Activated naive CD8-positive, alpha-beta T cell treated with anti-CD3 and anti-CD28 coated beads for 36 hours (primary cell): ENCODE results near the gene SMIM33. TPM values are rescaled to one million over a fixed set of nuclear protein-coding genes. Genes with fewer than 3 reads are reported as not detected.
"Not testable (repeated sequence)": the region's sequence is repeated elsewhere in the genome, so short reads cannot be mapped to it uniquely, and the experiment has no call there.

ENCODE experiments used
- DNase-seq: peaks from one replicate; pipeline ENCODE4 v3.0.0; 2021
- H3K27ac Mint-ChIP-seq: one replicate; pipeline ENCODE4 v1.8.0; 2022; ENCODE audit warnings: mild to moderate bottlenecking, moderate library complexity, mixed read lengths
- H3K27me3 Mint-ChIP-seq: one replicate; pipeline ENCODE4 v1.8.0; 2022; ENCODE audit warnings: mild to moderate bottlenecking, mixed read lengths
- H3K36me3 Mint-ChIP-seq: one replicate; pipeline ENCODE4 v1.8.0; 2021; ENCODE audit warnings: mild to moderate bottlenecking, mixed read lengths
- H3K4me1 Mint-ChIP-seq: one replicate; pipeline ENCODE4 v1.8.0; 2021; ENCODE audit warnings: mixed read lengths
- H3K4me3 Mint-ChIP-seq: one replicate; pipeline ENCODE4 v1.8.0; 2022; ENCODE audit warnings: mild to moderate bottlenecking, moderate library complexity, mixed read lengths
- H3K9me3 Mint-ChIP-seq: one replicate; pipeline ENCODE4 v1.8.0; 2022; ENCODE audit warnings: mixed read lengths
- total RNA-seq, 2 experiments: library from RNA; stranded (reverse); gene quantifications; one replicate each; pipeline ENCODE4 v1.2.3, GENCODE V29; 2021

The SMIM33 gene
- total RNA-seq, 2 experiments from 2014 or later, result 0.16 TPM; not detected in 1

DNA sequence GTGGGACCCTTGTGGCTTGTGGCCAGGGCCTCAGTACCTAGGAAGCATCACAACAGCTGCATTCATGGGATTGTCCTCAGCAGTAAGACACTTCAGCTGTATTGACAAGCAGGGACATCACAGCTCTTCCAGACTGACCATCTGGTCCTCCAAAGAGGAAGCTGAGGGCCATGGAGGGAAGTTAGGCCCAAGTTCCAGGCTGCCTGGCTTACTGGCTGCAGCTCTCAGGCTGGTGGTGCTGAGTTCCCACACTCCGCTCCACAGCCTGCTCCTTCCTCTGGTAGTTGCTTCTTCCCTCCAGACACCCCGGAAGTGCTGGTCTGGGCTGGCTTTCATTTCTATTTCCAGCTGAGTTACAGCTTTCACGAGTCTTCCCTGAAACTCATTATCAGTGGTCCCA, 17.5 kb downstream of the SMIM33 start:
- Mint-ChIP-seq H3K4me3 (no peak overlapping the region), H3K4me1 (peaks cover 21% of the 10 kb centered on the region), H3K36me3 (no peaks in the 10 kb centered on the region), H3K9me3 (no peaks in the 10 kb centered on the region), H3K27me3 (no peaks in the 10 kb centered on the region), H3K27ac (no peak overlapping the region)
- DNase-seq, result no peak

DNA sequence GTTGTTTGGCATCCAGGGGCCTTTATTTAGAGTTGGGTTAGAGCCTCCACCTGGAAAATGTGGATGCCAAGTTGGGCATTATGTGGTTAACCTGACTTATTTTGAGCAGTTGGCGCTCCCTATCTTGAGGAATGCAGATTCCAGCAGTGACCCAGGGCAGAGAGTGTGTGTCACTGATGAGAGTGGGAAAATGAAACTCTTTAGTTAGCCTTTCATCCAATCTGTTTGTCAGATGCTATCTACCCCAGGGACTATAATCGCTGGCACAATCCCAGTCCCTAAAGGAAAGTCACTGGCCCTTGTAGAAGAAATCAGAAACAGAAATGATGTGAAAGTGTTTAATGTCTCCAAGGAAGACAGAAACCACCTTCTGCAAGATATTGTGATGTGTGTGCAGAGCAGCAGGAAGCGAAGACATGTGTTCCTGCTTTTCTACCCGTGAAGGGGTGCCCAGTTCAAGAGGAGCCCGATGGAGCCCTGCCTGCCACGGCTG, 21.9 kb downstream of the SMIM33 start:
- Mint-ChIP-seq H3K27me3 (no peaks in the 10 kb centered on the region), H3K9me3 (no peaks in the 10 kb centered on the region), H3K4me3 (peak overlapping the region; percentile 42), H3K36me3 (no peaks in the 10 kb centered on the region), H3K4me1 (peaks cover 22% of the 10 kb centered on the region), H3K27ac (no peak overlapping the region)
- no peak for DNase-seq

DNA sequence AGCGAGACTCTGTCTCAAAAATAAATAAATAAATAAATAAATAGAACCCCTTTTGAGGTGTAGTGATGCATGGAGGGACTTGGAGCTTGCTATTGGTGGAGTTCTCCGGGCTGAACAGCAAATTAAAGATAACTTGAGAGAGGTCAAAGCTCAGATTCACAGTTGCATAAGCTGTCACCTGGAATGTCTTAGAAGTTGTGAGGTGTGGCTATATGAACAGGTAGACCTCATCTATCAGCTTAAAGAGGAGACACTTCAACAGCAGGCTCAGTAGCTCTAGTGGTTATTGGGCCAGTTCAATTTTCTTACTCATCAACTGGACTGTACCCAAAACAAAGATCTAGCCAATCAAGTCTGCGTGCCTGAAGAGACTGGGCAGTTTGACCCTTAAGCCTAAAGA, 23.5 kb downstream of the SMIM33 start:
- H3K4me3 Mint-ChIP-seq, result no peak overlapping the region
- no peaks in the 10 kb centered on the region for H3K9me3 Mint-ChIP-seq
- no peak for DNase-seq
- peaks cover 18% of the 10 kb centered on the region for H3K4me1 Mint-ChIP-seq
- no peak overlapping the region for H3K27ac Mint-ChIP-seq
- no peaks in the 10 kb centered on the region for H3K27me3 Mint-ChIP-seq
- no peaks in the 10 kb centered on the region for H3K36me3 Mint-ChIP-seq

DNA sequence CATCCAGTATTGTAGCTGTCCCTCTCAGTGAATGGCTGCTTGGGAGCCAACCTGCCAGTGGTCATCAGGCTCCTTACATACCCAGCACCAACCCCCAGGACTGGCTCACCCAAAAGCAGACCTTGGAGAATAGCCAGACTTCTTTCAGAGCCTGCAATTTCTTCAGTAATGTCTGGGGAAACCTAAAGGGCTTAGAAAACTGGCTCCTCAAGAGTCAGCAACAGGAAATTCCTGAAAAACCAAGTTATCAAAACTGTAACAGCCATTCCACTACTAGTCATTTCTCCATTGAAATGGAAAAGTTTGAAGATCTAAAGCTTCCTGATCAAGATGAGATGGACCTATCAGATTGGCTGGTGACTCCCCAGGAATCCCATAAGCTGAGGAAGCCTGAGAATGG, 24.0 kb downstream of the SMIM33 start:
- no peak for DNase-seq
- no peaks in the 10 kb centered on the region for H3K36me3 Mint-ChIP-seq
- no peak overlapping the region for H3K4me3 Mint-ChIP-seq
- no peaks in the 10 kb centered on the region for H3K9me3 Mint-ChIP-seq
- peaks cover 18% of the 10 kb centered on the region for H3K4me1 Mint-ChIP-seq
- H3K27ac Mint-ChIP-seq, result no peak overlapping the region
- H3K27me3 Mint-ChIP-seq, result no peaks in the 10 kb centered on the region

DNA sequence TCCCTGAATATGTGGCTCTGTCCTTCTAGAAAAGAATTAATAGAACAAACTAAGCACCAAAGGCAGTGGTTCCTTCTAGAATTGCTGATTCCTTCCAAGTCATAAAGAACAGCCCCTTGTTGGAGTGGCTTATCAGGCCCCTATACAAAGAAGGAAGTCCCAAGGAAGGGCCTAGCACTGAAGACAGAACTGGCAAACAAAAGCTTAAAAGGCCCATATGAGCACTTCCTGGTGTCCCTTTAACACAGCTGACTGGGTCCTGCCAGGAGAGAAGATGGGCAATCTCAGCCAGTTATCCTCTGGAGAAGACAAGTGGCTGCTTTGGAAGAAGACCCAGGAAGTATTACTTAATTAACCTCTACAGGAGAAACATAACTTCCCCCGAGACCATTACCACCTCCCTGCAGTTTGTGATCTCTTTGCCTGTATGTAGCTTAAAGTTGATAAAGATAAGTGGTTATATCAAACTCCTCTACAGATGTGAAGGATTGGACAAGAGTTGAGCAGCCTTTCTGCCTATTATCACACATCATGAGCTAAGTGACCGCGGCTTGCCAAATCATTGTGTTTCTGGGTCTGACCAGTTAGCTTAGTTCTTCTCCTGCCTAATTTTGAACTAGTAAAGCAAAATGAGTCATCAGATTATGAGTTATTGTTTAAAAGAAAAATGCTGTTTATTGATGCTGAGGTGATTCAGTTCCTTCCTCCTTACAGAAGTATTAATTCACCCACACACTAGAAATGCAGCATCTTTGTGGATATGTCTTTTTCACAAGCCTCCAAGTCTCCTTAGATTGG, 25.0 kb downstream of the SMIM33 start:
- H3K4me1 Mint-ChIP-seq, result peaks cover 18% of the 10 kb centered on the region
- H3K4me3 Mint-ChIP-seq, result no peak overlapping the region
- no peak for DNase-seq
- H3K27me3 Mint-ChIP-seq, result no peaks in the 10 kb centered on the region
- no peaks in the 10 kb centered on the region for H3K36me3 Mint-ChIP-seq
- no peak overlapping the region for H3K27ac Mint-ChIP-seq
- H3K9me3 Mint-ChIP-seq, result no peaks in the 10 kb centered on the region

DNA sequence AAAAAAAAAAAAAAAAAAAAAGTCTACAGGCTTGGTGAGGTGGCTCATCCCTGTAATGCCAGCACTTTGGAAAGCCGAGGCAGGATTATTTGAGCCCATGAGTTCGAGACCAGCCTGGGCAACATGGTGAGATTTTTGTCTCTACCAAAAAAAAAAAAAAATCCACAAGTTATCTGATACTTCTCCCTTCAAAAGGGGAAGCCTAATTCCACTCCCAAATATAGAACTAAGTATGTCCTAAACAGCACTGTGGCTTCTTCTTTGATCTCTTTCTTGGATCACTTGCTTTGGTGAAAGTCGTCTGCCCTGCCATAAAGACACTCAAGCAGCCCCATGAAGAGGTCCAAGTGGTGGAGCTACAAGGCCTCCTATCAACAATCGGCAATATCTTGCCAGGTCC, 30.6 kb downstream of the SMIM33 start:
- DNase-seq, result no peak
- H3K27ac Mint-ChIP-seq, result no peak overlapping the region
- no peaks in the 10 kb centered on the region for H3K27me3 Mint-ChIP-seq
- H3K9me3 Mint-ChIP-seq, result peaks cover 2% of the 10 kb centered on the region
- no peak overlapping the region for H3K4me3 Mint-ChIP-seq
- no peaks in the 10 kb centered on the region for H3K4me1 Mint-ChIP-seq
- H3K36me3 Mint-ChIP-seq, result peaks cover 1% of the 10 kb centered on the region

DNA sequence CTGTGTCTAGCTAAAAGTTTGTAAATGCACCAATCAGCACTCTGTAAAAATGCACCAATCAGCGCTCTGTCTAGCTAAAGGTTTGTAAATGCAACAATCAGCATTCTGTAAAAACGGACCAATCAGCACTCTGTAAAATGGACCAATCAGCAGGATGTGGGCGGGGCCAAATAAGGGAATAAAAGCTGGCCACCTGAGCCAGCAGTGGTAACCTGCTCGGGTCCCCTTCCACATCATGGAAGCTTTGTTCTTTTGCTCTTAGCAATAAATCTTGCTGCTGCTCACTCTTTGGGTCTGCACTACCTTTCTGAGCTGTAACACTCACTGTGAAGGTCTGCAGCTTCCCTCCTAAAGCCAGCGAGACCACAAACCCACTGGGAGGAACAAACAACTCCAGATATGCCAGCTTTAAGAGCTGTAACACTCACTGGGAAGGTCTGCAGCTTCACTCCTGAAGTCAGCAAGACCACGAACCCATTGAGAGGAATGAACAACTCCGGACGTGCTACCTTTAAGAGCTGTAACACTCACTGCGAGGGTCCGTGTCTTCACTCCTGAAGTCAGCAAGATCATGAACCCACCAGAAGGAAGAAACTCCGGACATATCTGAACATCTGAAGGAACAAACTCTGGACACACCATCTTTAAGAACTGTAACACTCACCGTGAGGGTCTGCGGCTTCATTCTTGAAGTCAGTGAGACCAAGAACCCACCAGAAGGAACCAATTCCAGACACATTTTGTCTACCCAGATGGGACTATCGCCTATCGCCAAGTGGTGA, 32.4 kb downstream of the SMIM33 start:
- H3K4me1 Mint-ChIP-seq, H3K27ac Mint-ChIP-seq, DNase-seq, H3K4me3 Mint-ChIP-seq, H3K9me3 Mint-ChIP-seq, H3K27me3 Mint-ChIP-seq, H3K36me3 Mint-ChIP-seq: not testable (repeated sequence)

DNA sequence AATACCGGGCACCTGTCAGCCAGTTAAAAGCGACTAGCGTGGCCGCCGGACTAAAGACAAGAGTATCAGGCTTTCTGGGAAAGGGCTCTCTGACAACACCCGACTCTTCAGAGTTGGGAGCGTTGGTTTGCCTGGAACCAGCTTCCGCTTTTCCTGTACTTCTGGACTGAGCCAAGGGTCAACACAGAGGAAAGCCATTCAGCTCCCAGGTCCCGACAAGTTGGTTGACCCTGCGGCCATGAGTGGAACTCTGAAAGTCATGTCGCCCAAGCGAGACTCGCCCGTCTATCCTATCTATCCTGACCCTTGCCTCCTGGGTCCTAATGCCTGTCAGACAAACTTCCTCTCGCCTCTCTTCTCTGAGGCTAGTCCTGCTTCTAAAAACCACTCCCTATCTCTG, 33.1 kb downstream of the SMIM33 start:
- H3K4me1 Mint-ChIP-seq, H3K36me3 Mint-ChIP-seq, H3K9me3 Mint-ChIP-seq, DNase-seq, H3K27ac Mint-ChIP-seq, H3K4me3 Mint-ChIP-seq, H3K27me3 Mint-ChIP-seq: not testable (repeated sequence)

DNA sequence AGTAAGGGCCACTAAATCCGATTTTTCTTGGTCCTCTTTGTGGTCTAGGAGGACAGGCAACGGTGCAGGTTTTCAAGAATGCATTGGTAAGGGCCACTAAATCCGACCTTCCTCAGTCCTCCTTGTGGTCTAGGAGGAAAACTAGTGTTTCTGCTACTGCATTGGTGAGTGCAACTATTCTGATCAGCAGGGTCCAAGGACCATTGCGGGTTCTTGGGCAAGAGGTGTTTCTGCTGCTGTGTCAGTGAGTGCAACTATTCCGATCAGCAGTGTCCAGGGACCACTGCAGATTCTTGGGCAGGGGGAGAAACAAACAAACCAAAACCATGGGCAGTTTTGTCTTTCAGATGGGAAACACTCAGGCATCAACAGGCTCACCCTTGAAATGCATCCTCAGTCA, 33.9 kb downstream of the SMIM33 start:
- not testable (repeated sequence) for H3K9me3 Mint-ChIP-seq, DNase-seq, H3K27me3 Mint-ChIP-seq, H3K4me1 Mint-ChIP-seq, H3K36me3 Mint-ChIP-seq, H3K4me3 Mint-ChIP-seq, H3K27ac Mint-ChIP-seq

DNA sequence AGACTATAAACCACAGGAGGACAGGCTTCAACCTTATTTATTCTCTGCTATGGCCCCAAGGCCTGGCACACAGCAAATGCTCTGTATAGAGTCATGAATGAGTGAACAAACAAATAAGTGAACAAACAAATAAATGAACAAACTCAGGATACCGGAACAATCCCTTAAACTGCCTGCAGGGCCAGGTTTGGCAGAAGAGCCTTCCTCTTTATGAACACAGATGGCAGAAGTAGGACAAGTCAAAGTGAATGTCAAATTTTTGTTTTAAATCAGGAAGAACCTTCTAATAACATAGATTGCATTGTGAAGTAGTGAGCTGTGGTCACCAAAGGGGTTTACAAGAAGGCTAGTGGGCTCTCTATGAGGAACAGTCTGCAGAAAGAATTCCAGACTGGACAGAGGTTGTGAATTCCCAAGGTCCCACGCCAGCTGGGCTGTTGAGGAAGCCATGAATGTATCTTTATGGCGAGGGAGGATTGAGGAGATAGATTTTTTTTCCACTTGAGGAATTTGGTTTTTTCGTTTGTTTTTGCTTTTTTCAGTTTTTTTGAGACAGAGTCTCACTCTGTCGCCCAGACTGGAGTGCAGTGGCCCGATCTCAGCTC, 42.1 kb downstream of the SMIM33 start:
- peaks cover 4% of the 10 kb centered on the region for H3K9me3 Mint-ChIP-seq
- H3K4me3 Mint-ChIP-seq, result no peak overlapping the region
- H3K4me1 Mint-ChIP-seq, result peaks cover 40% of the 10 kb centered on the region
- H3K27me3 Mint-ChIP-seq, result no peaks in the 10 kb centered on the region
- H3K27ac Mint-ChIP-seq, result peak overlapping the region; percentile 26
- DNase-seq, result no peak
- peaks cover 3% of the 10 kb centered on the region for H3K36me3 Mint-ChIP-seq

DNA sequence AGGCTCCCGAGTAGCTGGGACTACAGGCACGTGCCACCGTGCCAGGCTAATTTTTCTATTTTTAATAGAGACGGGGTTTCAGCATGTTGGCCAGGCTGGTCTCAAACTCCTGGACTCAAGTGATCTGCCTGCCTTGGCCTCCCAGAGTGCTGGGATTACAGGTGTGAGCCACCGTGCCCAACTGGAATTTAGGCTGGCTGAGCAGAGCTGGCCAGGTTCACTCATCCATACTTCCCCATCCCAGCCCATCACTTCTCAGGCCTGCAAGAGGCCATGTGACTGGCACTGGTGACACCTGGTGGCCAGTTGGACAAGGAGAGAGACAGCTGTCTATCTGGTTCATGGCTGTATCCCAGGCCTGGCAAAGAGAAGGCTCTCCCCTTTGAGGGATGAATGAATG, 42.6 kb downstream of the SMIM33 start:
- not testable (repeated sequence) for H3K4me3 Mint-ChIP-seq, H3K27me3 Mint-ChIP-seq, H3K36me3 Mint-ChIP-seq, H3K27ac Mint-ChIP-seq, H3K9me3 Mint-ChIP-seq
- H3K4me1 Mint-ChIP-seq, result peaks cover 42% of the 10 kb centered on the region
- peak; percentile 72 for DNase-seq

DNA sequence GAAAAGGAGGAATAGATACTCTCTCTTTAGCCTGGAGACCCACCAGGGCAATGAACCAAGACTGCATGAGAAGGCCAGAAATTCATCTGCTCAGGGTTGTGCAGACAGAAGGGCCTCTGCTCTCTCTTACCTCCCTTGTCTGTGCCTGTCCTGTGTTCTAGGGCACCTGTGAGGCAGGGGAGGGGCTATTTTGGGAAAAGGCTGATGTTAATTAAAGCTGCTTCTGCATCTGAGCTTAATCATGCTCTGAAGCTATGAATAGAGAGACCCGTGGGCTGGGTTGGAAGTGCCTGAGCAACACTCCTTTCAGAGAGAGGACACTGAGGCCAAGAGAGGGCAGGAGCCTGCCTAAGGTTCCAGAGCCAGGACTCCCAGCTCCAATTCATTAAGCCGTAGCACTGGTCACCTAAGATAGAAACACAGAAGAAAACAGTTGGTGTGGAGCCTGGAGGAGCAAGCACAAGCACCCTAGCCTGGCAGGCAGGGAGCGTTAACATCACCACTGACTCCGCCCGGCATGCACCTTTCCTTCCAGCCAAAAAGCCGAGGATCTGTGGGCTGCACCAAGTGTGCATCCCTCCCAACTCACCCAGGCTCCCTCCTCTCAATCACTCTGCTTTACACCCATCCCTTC, 43.2 kb downstream of the SMIM33 start:
- DNase-seq, result no peak
- H3K9me3 Mint-ChIP-seq, result peaks cover 4% of the 10 kb centered on the region
- H3K36me3 Mint-ChIP-seq, result peaks cover 3% of the 10 kb centered on the region
- H3K27ac Mint-ChIP-seq, result no peak overlapping the region
- H3K4me3 Mint-ChIP-seq, result no peak overlapping the region
- H3K4me1 Mint-ChIP-seq, result peaks cover 43% of the 10 kb centered on the region
- no peaks in the 10 kb centered on the region for H3K27me3 Mint-ChIP-seq

DNA sequence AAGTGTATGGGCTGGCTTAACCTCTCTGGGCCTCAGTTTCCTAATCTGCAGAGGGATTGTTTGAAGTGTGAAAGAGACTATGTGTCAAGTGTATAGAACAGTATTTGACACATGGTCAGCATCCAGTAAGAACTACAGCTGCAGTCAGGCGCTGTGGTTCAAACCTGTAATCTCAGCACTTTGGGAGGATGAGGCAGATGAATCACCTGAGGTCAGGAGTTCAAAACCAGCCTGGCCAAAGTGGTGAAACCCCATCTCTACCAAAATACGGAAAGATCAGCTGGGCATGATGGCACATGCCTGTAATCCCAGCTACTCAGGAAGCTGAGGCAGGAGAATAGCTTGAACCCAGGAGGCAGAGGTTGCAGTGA, 43.7 kb downstream of the SMIM33 start:
- H3K4me1 Mint-ChIP-seq, result peaks cover 41% of the 10 kb centered on the region
- no peak overlapping the region for H3K27ac Mint-ChIP-seq
- peaks cover 4% of the 10 kb centered on the region for H3K9me3 Mint-ChIP-seq
- H3K4me3 Mint-ChIP-seq, result no peak overlapping the region
- no peaks in the 10 kb centered on the region for H3K27me3 Mint-ChIP-seq
- no peak for DNase-seq
- H3K36me3 Mint-ChIP-seq, result peaks cover 3% of the 10 kb centered on the region

DNA sequence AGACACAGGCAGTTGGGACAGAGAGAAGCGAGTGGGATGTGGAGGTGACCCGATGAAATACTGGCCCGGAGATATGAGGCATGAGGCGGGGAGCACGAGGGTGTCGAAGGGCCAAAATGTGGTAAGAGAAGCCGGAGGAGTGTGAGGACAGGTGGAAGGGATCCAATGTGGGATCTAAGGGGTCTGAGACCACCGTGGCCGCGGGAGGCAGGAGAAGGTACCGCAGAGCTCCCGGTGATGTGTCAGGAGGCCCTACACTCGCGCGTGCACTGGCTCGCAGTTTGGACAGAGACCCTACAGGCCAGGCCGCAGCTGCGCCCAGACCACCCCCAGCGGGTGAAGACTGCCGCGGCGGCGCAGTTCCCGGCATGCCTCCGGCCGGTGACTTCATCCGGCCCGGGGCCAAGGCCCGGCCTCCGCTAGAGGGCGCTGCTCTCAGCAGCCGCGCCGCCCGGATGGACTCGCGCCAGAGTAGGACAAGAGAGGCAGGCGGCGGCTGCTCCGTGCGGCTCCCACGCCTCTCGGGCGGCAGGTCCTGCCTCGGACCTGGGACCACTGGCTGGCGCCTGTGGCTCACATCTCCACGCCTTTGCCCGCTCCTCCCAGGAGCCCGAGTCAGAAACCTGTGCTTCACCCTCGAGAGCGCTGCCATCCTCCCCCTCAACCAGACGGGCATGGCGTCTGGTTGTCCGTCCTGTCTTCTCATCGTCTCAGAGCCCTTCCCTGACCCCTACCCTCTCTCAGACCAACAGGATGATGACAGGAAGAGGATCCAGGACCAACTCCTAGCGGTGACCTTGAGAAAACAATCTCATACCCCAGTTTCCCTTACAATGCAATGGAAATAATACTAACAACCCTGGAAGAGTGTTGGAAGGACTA, 47.1 kb downstream of the SMIM33 start:
- no peaks in the 10 kb centered on the region for H3K27me3 Mint-ChIP-seq
- peak; percentile 92 for DNase-seq
- H3K4me3 Mint-ChIP-seq, result peak overlapping the region; percentile 79
- no peaks in the 10 kb centered on the region for H3K9me3 Mint-ChIP-seq
- no peaks in the 10 kb centered on the region for H3K36me3 Mint-ChIP-seq
- H3K27ac Mint-ChIP-seq, result peak overlapping the region; percentile 85
- H3K4me1 Mint-ChIP-seq, result peaks cover 19% of the 10 kb centered on the region
